PC-3 (cell line): ENCODE data around the gene ADRA2A.

Experiments used
- EZH2 ChIP-seq: fragments of 300-600 bp; sonication (generic); IDR thresholded peaks from one replicate; pipeline ENCODE4 v1.6.1; 2017; ENCODE audit warnings: antibody characterized with exemption, mild to moderate bottlenecking, low read length; ENCODE audit not compliant: unreplicated experiment
- TF ChIP-seq, protein P1 (sequence below): fragments of 300-600 bp; sonication (generic); conservative IDR thresholded peaks from 2 replicates; pipeline ENCODE4 v1.5.1; 2017; ENCODE audit warnings: antibody characterized with exemption, low read depth, mild to moderate bottlenecking, low read length

- TF ChIP-seq EZH2: no peak
- TF ChIP-seq, protein P1, sequence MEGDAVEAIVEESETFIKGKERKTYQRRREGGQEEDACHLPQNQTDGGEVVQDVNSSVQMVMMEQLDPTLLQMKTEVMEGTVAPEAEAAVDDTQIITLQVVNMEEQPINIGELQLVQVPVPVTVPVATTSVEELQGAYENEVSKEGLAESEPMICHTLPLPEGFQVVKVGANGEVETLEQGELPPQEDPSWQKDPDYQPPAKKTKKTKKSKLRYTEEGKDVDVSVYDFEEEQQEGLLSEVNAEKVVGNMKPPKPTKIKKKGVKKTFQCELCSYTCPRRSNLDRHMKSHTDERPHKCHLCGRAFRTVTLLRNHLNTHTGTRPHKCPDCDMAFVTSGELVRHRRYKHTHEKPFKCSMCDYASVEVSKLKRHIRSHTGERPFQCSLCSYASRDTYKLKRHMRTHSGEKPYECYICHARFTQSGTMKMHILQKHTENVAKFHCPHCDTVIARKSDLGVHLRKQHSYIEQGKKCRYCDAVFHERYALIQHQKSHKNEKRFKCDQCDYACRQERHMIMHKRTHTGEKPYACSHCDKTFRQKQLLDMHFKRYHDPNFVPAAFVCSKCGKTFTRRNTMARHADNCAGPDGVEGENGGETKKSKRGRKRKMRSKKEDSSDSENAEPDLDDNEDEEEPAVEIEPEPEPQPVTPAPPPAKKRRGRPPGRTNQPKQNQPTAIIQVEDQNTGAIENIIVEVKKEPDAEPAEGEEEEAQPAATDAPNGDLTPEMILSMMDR: no peak
These were observed 9.7 kb downstream of the ADRA2A start for GRCh38 chr10:111086574-111086973.
